ENCODE results near the gene BRIP1. TPM values are rescaled to one million over a fixed set of nuclear protein-coding genes. Genes with fewer than 3 reads are reported as not detected.

The BRIP1 gene
- total and polyA plus RNA-seq, 2 donors (not counting 3 experiments of a cell fraction or from before 2014, with no cell fraction given), result 1.8 to 12.1 TPM

DNA sequence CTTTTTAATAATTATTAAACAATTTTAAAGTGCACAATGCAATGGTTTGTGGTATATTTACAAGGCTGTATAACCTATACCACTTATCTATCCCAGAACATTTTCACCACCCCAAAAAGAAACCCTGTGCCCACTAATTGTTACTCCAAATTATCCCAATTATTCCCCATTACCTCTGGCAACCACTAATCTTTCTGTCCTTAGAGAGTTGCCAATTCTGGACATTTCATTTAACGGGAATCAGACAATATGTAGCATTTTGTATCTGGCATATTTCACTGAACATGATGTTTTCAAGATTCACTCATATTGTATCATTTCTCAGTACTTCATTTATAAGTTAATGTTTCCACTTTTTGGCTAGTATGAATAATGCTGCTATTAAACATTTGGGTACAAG is 169.2 kb downstream of the BRIP1 start:
- no peak overlapping the region for H2AFZ ChIP-seq (ENCODE audit: low read depth, low read length)
- H3K27ac ChIP-seq (ENCODE audit: insufficient read depth, low read depth, low read length), result no peak overlapping the region
- intact Hi-C loops (cut with micrococcal nuclease), result loop anchor here (1.0 kb wide), 1 partner anchor 9 kb away; no protein-coding TSS in a partner anchor
- H3K4me2 ChIP-seq (ENCODE audit: insufficient read depth, low read length), result no peak overlapping the region
- H3K27me3 ChIP-seq (ENCODE audit: control insufficient read depth in 2 of 2, insufficient read depth in 2 of 2, low read length in 2 of 2), result no peaks in the 10 kb centered on the region
- no peaks in the 10 kb centered on the region for H3K36me3 ChIP-seq (ENCODE audit: control insufficient read depth in 2 of 2, extremely low read depth in 1 of 2, insufficient read depth in 2 of 2, low read length in 2 of 2)
- H3K9ac ChIP-seq (replicated peaks; ENCODE audit: extremely low read depth, insufficient read depth, low read length), result no peak overlapping the region
- H3K9me1 ChIP-seq (replicated peaks; ENCODE audit: control insufficient read depth, extremely low read depth, insufficient read depth, low read length), result no peaks in the 10 kb centered on the region
- H3K4me3 ChIP-seq (replicated peaks in 1 of 3; ENCODE audit: insufficient read depth in 1 of 3, low read depth in 1 of 3, low read length in 3 of 3), result no peak overlapping the region
- no TSS peak for BruUV-seq (replicated peaks)
- POLR2A ChIA-PET, result no interaction called here
- TF ChIP-seq FOS (IDR thresholded peaks at IDR 0.05; ENCODE audit: borderline replicate concordance, insufficient read depth, low read length), result no peak
- TF ChIP-seq, protein P1, sequence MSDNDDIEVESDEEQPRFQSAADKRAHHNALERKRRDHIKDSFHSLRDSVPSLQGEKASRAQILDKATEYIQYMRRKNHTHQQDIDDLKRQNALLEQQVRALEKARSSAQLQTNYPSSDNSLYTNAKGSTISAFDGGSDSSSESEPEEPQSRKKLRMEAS (IDR thresholded peaks at IDR 0.05; ENCODE audit: insufficient read depth, insufficient read length), result no peak
- TF ChIP-seq EZH2 (IDR thresholded peaks at IDR 0.05; ENCODE audit: borderline replicate concordance, low read depth, low read length, severe bottlenecking), result no peak
- no peak for TF ChIP-seq JUN (IDR thresholded peaks at IDR 0.05; ENCODE audit: borderline replicate concordance, insufficient read depth, insufficient read length, low read depth)
- TF ChIP-seq, protein P2, sequence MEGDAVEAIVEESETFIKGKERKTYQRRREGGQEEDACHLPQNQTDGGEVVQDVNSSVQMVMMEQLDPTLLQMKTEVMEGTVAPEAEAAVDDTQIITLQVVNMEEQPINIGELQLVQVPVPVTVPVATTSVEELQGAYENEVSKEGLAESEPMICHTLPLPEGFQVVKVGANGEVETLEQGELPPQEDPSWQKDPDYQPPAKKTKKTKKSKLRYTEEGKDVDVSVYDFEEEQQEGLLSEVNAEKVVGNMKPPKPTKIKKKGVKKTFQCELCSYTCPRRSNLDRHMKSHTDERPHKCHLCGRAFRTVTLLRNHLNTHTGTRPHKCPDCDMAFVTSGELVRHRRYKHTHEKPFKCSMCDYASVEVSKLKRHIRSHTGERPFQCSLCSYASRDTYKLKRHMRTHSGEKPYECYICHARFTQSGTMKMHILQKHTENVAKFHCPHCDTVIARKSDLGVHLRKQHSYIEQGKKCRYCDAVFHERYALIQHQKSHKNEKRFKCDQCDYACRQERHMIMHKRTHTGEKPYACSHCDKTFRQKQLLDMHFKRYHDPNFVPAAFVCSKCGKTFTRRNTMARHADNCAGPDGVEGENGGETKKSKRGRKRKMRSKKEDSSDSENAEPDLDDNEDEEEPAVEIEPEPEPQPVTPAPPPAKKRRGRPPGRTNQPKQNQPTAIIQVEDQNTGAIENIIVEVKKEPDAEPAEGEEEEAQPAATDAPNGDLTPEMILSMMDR (IDR thresholded peaks at IDR 0.05; ENCODE audit: extremely low read depth in 1 of 2, insufficient read depth in 1 of 2, low read depth in 1 of 2, low read length in 2 of 2), result no peak
- no peak for TF ChIP-seq MYC (IDR thresholded peaks at IDR 0.05; ENCODE audit: low read depth, low read length)
- no peak for TF ChIP-seq GATA2 (IDR thresholded peaks at IDR 0.05; ENCODE audit: insufficient read depth, insufficient read length, low read depth, low read length)
- no peak for TF ChIP-seq POLR2AphosphoS5 (IDR thresholded peaks at IDR 0.05; ENCODE audit: insufficient read depth, low read depth, low read length)
- TF ChIP-seq POLR2A (IDR thresholded peaks at IDR 0.05; ENCODE audit: low read depth, low read length), result no peak
- CTCF ChIA-PET, result no interaction called here
- no peaks in the 10 kb centered on the region for H3K4me1 ChIP-seq (ENCODE audit: control insufficient read depth, extremely low read depth, insufficient read depth, low read length)
- FAIRE-seq, result no peak
- H3K79me2 ChIP-seq (ENCODE audit: control insufficient read depth, insufficient read depth, low read length), result no peaks in the 10 kb centered on the region
- H3K9me3 ChIP-seq (replicated peaks; ENCODE audit: control insufficient read depth, insufficient read depth, low read length), result no peaks in the 10 kb centered on the region
- H4K20me1 ChIP-seq (replicated peaks; ENCODE audit: control insufficient read depth, extremely low read depth, insufficient read depth, low read length), result no peaks in the 10 kb centered on the region
- dilution Hi-C loops (cut with MboI; ENCODE audit: extremely low pct_ligation_motif_present, low sequenced_read_pairs), result no loop called here
- DNase-seq (ENCODE audit: low read depth, low spot score), result no peak
